Activated CD4-positive, alpha-beta T cell treated with anti-CD3 and anti-CD28 coated beads for 4 hours (primary cell): ENCODE measurements around the gene EEF1AKMT3.

ENCODE experiments used
- DNase-seq, 2 donors: peaks; one replicate each; pipeline ENCODE4 v3.0.0-alpha.2; 2020

EEF1AKMT3 gene

DNA sequence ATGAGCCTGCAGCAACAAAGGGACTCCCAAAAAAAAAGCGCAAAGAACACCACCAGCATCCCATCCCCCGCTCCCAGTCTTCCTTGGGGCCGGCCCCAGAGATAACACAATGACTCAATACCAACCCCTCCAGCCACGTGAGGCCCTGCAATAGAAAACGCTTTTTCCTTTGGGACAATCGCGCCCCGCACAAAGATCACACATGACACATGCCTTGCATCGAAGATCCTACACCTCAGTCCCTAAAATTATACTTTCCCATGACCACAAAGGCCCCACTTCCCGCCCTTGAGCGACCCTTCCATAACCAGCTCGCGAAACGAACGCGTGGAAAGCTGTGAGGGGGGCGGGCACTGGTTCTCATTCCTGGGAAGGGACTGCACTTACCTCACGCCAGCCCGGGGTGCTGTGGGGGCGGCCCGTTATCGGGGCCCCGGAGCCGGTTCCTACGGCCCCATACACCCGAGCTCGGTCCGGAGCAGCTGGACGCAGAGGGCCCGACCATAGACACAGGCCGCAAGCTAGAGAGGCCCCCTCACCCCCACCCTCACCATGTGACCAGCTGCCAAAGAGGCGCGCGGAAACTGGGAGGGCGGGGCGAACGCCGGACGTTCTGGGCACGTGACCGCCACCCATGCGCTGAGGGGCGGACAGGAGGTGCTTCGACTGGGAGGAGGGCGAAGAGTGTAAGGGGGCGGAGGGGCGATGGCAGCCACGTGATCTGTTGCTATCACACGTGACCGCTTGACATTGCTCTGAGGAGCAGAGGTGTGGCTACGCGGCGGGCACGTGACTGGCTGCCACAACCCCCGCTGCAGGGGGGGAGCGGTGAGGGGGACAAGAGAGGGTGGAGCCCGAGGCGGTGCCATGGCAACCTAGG is 20.4 kb upstream of the EEF1AKMT3 start, which contains the start of gene CDK4:
TSS of gene CDK4 (minus strand) at position 523 of the 880 bp plus-strand sequence. CDS start 593 bp downstream, outside the sequence.
- DNase-seq = peak; percentile 96 to 98

DNA sequence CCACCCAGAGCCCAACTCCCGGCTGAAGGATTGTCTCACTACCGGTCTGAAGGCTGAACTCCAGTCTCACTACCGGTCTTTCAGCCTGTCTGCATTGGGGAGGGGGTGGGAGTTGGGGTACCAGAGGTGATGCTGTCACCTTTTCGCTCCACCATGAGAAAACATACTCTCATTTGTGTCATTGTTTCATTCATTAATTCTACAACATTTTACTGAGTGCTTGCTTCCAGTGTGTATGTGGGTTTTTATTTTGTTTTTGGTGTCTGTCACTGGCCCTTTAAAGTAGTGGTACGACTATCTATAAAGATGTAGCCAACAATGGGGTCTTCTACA is 19.8 kb upstream of the EEF1AKMT3 start:
- DNase-seq = no peak

DNA sequence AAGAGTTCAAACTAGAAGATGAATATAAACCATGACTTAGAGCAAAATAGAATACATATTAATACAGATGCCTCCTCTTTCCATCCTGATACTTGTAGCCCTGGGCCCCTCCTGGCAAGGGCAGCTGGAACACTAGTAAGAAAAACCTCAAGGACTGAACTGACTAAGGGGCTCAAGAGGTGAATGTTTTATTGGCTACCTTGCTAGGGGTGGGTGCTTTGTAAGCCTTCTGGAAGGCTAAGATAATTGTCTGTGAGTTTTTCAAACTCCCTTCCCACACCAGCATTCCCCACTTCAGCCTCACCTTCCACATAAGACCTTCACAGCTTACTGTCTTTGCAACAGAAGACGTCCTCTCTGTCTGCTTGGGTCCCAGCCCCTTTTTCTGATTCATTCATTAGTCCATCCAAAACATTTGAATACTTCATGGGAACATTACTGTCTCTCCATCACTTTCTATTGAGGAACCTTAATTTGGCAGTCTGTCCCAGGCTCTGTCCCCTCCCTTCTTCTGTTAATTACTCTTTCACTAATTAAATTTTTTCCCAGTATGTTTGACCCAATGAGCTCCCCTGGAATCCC is 18.6 kb upstream of the EEF1AKMT3 start:
- no peak for DNase-seq

DNA sequence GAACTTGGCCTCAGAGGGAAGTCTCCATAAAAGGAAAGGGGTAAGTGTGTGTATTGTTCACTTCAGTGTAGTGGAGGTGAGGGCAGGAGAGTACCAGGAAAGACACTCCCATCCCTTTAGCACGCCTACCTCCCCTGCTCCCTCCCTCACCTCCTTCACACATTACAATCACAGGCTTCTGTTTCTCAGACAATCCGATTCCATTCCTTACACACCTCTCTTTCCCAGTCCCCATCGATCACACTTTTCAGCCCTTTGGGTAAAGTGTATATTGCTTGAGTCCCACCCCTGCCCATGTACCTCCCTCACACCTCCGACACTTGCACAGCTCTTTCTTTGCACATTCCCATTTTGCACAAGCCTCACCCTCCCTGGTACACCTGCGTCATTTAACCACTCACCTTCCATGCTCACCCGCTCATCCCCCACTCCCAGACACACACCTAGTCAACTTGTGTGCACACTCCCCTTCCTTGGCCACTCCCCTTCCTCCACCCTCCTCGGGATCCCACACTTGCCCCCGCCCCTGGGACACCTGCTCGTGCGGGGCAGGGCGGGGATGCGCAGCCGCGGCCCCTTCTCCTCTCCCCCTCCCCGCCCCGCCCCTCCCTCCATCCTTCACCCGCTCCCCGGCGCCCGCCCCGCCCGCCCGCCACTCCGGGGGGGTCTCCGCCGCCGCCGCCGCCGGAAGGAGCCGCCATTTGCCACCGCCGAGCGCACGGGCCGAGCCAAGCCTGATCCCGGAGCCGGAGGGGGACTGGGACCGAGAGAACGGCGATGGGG is 17.8 kb upstream of the EEF1AKMT3 start, which contains the start of gene MARCHF9:
TSS of gene MARCHF9 (plus strand) at position 693 of the 783 bp plus-strand sequence. CDS start 426 bp downstream, outside the sequence.
- DNase-seq = peak; percentile 86 to 87

DNA sequence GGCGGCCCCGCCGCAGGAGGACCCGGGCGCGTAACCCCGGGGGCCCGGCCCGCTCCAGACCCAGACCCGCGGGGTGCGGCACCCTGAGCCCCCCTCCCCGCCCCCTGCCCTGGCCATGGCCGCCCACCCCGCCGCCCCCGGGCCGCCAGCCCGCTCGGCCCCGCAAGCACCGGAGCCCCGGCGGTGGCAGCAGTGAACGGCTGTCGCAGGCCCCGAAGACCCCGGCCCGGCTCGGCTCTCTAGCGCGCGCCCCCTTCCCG is 17.3 kb upstream of the EEF1AKMT3 start:
- DNase-seq = no peak

DNA sequence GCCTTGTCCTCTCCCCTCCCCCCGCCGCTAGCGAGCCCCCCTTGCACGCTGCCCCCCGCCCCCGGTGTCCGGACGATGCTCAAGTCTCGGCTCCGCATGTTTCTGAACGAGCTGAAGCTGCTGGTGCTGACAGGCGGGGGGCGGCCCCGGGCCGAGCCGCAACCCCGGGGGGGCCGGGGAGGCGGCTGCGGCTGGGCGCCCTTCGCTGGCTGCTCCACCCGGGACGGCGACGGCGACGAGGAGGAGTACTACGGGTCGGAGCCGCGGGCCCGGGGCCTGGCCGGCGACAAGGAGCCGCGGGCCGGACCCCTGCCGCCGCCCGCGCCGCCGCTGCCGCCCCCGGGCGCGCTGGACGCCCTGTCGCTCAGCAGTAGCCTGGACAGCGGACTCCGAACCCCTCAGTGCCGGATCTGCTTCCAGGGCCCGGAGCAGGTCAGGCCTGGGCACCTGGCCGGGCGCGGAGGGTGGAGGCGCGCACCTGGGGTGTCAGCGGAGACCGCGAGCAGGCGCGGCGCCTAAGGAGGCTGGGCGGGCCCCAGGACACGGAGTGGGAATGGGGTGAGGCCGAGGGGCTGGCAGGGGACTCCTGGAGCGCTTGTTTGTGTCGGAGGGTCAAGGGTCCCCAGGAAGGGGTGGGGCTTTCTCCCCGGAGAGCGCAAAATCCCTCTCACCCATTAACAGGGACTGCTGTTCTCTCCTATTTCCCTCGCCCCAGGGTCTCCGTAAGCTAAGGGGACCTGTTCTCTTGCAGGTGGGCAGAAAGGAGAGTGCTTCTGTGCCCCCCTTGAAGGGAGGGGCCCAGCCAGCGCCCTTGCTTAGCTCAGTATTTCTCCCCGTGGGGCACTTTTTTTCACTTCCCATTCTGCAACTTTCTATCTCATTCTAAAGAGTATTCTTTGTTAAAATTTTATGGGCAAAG is 16.7 kb upstream of the EEF1AKMT3 start:
- DNase-seq = peak; percentile 29 to 33

DNA sequence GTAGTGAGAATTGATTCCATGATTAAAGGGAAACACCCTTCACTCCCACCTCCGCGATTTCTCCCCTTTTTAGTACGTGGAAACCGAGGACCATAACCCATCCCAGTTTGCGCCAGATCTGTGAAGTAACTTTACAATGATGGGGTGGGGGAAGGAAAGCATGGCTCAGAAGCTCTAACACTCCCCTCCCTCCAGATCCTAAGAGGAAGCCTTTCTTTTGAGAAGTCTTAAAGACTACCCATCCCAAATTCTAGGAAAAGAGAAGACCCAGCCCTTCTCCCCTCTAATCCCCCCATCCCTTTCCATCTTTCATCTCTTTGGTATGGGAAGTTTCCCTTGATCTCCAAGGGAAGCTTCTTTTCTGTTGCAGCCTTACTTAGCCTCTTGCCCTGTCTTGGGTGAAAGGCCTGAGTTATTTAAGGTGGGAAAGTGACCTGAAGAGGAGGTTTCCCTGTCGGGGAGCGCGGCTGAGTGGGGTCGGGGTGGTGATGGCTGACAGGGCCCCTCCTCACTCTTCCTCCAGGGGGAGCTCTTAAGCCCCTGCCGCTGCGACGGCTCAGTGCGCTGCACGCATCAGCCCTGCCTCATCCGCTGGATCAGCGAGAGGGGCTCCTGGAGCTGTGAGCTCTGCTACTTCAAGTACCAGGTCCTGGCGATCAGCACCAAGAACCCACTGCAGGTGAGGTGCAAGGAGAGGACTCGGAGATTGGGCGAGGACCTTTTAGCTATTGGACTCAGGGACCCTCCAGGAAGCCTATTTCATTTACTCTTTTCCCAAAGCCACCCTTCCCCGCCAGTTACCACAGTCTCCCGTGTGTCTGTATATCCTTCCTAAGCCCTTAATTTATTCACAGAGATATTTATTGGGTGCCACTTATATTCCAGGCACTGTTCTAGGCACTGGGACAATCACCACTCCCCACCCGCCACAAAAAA is 15.7 kb upstream of the EEF1AKMT3 start:
- DNase-seq = peak; percentile 66 to 71

DNA sequence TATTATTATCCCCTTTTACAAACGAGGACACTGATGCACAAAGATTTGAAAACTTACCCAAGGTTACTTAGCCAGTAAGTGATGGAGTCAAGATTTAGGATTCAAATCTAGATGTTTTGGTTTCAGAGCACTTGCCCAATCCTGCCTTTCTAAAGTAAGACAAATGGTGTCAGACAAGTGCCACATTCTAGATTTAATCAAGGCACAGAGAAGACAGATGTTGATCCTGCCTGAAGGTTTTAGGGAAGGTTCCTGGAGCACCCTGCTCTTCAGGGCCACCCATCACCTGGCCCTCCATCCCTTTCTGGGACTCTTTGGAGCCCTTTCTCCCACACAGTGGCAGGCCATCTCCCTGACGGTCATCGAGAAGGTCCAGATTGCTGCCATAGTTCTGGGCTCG is 14.6 kb upstream of the EEF1AKMT3 start:
- no peak for DNase-seq

DNA sequence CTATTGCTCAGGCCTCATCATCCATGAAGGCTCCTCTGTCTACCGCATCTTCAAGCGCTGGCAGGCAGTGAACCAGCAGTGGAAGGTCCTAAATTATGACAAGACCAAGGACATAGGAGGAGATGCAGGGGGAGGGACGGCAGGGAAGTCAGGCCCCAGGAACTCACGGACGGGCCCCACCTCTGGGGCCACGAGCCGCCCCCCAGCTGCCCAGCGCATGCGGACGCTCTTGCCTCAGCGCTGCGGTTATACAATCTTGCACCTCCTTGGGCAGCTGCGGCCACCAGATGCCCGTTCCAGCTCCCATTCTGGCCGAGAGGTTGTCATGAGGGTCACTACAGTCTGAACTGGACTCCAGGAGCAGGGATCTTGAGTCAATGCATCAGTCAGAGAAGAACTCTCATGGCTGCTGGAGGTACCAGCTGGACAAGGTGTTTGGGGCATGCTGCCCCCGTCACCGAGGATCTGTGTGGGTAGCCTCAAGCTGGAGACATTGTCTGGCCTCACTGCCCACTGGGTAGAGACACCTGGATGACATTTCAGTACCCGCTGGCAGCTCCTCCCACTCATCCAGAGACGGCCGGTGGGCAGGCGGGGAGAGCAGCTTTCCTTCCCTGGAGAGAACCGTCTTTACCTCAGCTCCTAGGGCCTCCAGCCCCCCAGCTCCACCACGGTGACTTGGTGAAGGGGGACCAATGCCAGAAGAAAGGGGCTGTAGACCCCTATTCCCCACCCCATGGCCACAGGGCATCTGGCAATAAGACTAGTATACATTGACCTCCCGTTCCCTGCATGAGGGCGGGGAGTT is 13.7 kb upstream of the EEF1AKMT3 start:
- no peak for DNase-seq

DNA sequence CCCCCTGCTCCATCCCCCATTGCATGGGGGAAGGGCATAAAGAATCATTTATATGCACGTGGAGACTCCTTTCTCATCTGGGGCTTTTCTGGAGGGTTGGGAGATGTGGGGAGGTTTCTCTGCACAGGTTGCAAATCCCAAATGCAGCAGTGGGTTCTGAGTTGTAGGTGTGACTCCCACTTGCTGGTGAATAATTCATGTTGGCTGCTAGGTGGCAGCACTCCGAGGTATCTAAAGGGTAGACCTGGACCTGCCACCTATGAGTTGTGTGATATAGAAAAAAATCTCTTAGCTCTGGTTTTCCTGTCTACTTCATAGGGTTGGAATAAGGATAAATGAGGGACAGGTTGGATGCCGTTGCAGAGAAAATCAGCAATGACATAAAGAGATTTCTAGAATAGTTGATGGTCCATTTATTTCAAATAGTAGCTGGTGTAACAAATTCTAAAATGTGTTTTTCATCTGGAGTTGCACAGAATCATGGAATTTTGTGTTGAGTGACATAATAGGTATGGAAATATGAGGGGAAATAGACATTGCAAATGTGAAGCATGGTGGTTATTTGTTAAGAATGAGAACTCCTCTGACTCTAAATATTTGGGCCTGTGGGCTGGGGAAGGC is 12.9 kb upstream of the EEF1AKMT3 start:
- DNase-seq = peak; percentile 49 to 51

DNA sequence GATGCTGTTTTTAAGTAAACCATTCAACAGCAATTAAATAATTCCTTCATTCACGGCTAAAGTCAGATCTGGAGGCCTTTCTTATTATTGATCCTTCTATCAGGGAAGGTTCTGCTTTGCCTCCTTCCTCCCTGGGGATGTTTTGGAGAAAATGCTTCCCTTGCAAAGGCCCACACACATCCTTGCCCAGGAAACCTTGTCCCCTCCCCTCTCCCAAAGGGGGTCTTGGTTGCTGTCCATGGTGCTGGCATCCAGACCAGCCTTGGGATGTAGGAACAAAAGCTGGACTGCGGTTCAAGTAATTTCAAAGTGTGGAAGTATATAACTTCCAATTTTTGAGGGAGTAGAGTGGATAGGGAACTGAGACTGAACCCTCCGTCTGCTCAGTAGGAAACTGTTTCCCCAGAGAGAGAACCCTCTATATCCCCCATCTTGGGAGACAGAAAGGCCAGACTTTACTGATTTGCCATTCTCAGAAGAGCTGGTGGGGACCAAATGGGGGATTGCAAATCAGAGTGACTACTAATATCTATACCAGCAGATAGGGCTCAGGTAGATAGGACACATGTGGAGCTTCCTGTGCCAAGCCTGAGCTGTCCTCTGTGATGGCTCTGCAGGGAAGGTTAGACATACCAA is 11.9 kb upstream of the EEF1AKMT3 start:
- no peak for DNase-seq

DNA sequence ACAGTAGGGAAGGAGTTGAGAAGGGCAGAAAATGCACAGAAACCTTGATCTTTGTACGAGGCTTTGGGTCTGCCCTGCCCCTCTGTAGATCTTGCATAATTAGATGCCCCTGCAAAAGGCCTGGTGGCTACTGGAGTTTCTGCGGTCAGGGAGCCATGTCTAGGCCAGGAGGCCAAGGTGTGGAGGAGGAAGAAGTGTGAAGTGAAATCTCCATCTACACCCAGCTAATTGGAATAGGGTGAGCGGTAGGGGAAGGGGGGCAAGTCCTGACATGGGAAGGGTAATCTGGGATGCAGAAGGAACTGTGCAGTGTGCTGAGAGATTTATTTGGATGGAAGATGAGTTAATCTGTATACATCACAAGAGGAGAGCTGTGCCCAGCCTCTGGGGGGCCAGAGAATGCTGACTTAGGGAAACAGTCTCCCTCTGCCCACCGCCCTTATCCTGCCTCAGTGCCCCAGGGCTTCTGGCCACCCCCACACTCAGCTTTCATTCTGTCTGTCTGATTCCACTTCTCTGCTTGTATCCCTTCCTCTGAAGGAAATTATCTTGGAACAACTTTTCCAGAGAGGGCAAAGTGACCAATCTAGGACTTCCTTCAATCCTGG is 10.9 kb upstream of the EEF1AKMT3 start:
- DNase-seq = no peak

DNA sequence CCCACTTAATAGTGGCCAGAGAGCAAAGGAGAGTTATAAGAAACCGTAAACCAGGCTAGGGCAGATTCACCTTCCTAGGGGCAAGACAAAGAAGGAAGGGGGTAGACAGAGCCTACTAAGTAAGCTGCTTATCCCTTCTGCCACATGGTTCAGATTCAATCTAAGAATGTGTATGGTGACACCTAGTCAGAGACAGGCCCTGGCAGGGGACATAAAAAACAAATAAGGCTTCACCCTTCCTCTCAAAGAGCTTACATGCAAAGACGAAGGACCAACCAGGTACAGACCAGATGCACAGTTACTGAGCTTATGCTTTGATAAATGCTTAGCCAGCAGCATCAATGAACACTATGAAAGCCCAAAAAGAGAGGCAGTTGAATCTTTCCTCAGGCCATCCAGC is 10.0 kb upstream of the EEF1AKMT3 start:
- DNase-seq = no peak

DNA sequence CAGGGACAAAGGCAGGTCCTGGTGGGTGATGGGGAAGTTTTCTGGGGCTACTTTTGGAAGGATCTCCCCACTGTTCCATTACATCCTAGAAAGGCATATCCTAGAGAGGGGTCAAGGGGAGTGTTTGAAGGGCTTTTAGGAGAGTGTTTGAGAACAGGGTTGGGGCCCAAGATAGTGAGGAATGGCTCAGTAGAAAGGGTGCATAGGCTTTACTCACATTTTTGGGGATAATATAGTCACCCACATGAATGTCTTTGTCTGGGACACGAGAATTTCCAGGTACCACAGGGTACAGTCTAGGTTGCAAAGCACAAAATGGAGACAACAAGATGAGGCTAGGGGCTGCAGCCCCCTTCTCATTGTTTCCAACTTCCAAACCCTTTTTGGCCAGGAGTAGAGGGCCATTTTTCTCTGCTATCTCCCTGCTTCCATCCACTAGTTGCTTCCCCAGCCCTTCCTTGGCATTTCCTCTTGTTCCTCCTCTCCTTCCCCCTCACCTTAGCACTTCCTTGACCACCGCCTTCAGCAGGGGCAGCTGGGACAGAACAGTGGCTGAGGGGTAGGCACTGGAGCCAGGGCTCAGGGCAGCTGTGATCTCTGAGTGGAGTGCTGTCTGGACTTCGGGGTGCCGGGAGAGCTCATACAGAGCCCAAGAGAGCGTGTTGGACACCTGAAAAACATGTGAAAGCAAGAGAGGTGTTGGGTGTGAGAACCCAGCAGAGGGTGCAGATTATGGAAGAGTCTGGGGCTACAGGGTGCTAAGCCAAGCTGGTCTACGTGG is 8.3 kb upstream of the EEF1AKMT3 start:
- DNase-seq = no peak

DNA sequence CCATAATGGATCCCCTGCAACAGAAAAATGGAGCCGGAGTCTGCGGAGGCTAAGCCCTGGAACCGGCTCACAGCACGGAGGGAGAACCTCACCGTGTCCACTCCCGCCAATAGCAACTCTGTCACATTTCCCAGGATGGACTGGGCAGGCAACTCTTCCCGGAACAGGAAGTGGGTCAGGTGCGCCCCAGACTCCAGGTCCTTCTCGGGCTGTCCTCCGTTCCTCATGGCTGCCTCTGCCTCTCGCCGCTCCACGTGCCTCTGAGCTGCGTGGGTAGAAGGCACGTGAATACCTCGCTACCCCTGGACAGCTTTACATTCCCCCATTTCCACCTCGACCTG is 7.8 kb upstream of the EEF1AKMT3 start:
- DNase-seq = no peak

DNA sequence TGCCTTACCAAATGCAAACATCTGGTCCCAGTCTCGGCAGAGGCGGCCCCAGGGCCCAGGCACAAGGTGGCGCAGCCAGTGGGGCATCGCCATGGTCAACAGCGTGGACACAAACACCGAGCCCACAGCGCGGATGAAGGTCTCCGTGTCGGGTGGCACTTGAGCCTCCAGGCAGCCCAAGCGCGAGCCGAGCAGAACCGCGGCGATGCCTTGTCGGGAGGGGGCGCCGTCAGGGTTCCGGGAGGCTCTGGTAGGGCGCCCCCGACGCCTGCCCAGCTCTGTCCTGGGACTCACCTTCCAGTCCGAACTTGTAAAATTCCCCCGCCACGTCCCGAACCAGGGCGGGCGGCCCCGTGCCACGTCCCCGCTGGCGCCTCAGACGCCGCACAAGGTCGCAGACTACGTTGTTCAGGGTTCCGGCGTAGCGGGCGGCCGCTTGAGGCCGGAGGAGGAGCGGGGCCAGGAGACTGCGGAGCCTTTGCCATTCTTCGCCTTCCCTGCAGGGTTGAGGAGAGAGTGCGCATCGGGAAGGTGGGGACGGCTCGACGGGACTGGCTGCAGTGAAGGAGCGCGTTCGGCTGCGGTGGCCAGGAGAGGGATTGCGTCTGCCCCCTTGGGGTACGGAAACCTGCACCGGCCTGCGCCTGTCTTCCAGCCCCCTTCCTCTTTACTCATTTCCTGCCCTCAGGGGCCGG is 7.3 kb upstream of the EEF1AKMT3 start:
- DNase-seq = peak; percentile 60 to 64

DNA sequence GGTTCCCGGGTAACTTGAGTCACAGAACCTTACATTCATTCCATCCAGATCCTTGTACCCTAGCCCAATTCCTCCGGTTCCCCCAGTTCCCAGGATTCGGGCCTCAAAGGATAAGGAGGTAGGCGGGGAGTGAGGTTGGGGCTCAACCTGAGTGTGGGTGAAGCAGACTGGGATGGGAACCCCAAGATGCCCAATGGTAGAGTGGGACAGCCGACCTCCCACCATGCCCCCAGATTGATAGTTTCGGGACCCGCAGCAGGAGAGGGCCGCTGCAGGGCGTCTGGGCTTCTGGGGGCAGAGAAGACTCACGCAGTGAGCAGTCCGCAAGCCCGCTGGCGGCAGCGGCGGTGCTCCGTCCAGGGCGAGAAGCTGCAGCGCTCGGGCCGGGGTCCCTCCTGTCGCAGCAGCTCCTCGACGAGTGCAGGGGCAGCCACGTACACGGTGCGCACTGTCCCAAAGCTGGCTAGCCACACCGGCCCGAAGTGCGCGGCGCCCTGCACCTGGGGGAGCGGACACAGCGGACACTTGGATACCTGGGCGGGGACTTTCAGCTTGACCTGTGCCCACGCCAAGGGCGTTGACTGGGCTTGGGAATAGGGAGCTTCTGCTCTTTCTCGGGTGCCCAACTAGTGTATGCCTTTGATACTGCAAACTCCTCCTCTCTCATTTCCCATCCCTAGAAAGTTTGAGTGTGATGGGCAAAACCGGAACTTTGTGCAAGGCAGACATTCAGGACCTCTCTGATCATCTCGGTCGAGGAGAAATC is 6.5 kb upstream of the EEF1AKMT3 start:
- no peak for DNase-seq
